Memory B cell (primary cell): ENCODE measurements around the gene SPATA6L.

ENCODE experiments used
- ATAC-seq: fragments of 150-1000 bp; cut with Tn5 transposase; 2 replicates; pipeline ENCODE4 v1.10.0; 2021; ENCODE audit warnings: low read depth, mild to moderate bottlenecking, moderate library complexity
- DNase-seq, 2 donors: peaks; one replicate each; pipeline ENCODE4 v3.0.0; 2022; ENCODE audit warnings: low spot score in 2 of 2
- H3K27ac Mint-ChIP-seq: one replicate; pipeline ENCODE4 v1.8.0; 2022; ENCODE audit warnings: mild to moderate bottlenecking, moderate library complexity, mixed read lengths
- H3K27me3 Mint-ChIP-seq: one replicate; pipeline ENCODE4 v1.8.0; 2022; ENCODE audit warnings: mixed read lengths
- H3K36me3 Mint-ChIP-seq: one replicate; pipeline ENCODE4 v1.8.0; 2022; ENCODE audit warnings: mild to moderate bottlenecking, mixed read lengths
- H3K4me1 Mint-ChIP-seq: one replicate; pipeline ENCODE4 v1.8.0; 2022; ENCODE audit warnings: mixed read lengths
- H3K4me3 Mint-ChIP-seq: one replicate; pipeline ENCODE4 v1.8.0; 2022; ENCODE audit warnings: mild to moderate bottlenecking, moderate library complexity, mixed read lengths
- H3K9me3 Mint-ChIP-seq: one replicate; pipeline ENCODE4 v1.8.0; 2022; ENCODE audit warnings: mixed read lengths

Gene SPATA6L

GRCh38 chr9:4689021-4689420 is 22.7 kb upstream of the SPATA6L start:
- peaks cover 29% of the 10 kb centered on the region for H3K36me3 Mint-ChIP-seq
- no peak for ATAC-seq

GRCh38 chr9:4686584-4686983 is 20.3 kb upstream of the SPATA6L start:
- Mint-ChIP-seq H3K4me1 (peaks cover 29% of the 10 kb centered on the region), H3K36me3 (peaks cover 30% of the 10 kb centered on the region), H3K9me3 (no peaks in the 10 kb centered on the region), H3K4me3 (no peak overlapping the region), H3K27me3 (no peaks in the 10 kb centered on the region), H3K27ac (no peak overlapping the region)
- no peak for DNase-seq
- ATAC-seq, result no peak

More at GRCh38 chr9:4689021-4689420, 22.7 kb upstream of the SPATA6L start:
- no peak overlapping the region for H3K4me3 Mint-ChIP-seq
- no peaks in the 10 kb centered on the region for H3K9me3 Mint-ChIP-seq
- no peaks in the 10 kb centered on the region for H3K27me3 Mint-ChIP-seq
- no peak overlapping the region for H3K27ac Mint-ChIP-seq
- no peak for DNase-seq
- peaks cover 27% of the 10 kb centered on the region for H3K4me1 Mint-ChIP-seq

GRCh38 chr9:4686112-4686511 is 19.8 kb upstream of the SPATA6L start:
- ATAC-seq (no peak), DNase-seq (no peak)
- Mint-ChIP-seq H3K4me1 (peaks cover 28% of the 10 kb centered on the region), H3K27me3 (no peaks in the 10 kb centered on the region), H3K9me3 (no peaks in the 10 kb centered on the region), H3K36me3 (peaks cover 27% of the 10 kb centered on the region), H3K27ac (no peak overlapping the region), H3K4me3 (no peak overlapping the region)

GRCh38 chr9:4684820-4685219 is 18.5 kb upstream of the SPATA6L start:
- Mint-ChIP-seq H3K4me1 (peaks cover 17% of the 10 kb centered on the region), H3K27ac (no peak overlapping the region)

GRCh38 chr9:4680750-4681149 is 14.5 kb upstream of the SPATA6L start:
- ATAC-seq, result no peak
- H3K4me1 Mint-ChIP-seq, result peaks cover 13% of the 10 kb centered on the region
- DNase-seq, result no peak

More at GRCh38 chr9:4684820-4685219, 18.5 kb upstream of the SPATA6L start:
- DNase-seq (no peak), ATAC-seq (no peak)
- no peak overlapping the region for H3K4me3 Mint-ChIP-seq
- H3K27me3 Mint-ChIP-seq, result no peaks in the 10 kb centered on the region
- peaks cover 19% of the 10 kb centered on the region for H3K36me3 Mint-ChIP-seq
- H3K9me3 Mint-ChIP-seq, result no peaks in the 10 kb centered on the region

DNA sequence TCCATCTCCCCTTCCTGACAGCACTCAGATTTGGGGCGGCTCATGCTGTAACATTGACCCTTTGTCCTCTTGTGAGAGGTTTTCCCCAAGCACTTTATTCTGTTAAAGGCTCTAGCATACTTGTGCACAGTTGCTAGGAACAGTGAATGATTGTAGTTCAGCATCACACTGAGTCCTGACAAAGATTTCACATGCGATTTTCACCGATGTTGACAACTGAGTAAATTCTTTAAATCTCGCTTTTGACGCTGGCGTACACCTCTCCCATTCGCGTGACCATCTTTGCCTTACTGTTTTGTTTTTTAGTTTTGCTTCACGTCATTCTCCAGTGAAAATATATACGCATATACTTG is 13.9 kb upstream of the SPATA6L start:
- DNase-seq, result no peak
- peaks cover 1% of the 10 kb centered on the region for H3K27me3 Mint-ChIP-seq
- H3K27ac Mint-ChIP-seq, result no peak overlapping the region
- H3K4me3 Mint-ChIP-seq, result no peak overlapping the region
- peaks cover 13% of the 10 kb centered on the region for H3K4me1 Mint-ChIP-seq
- no peak for ATAC-seq
- H3K36me3 Mint-ChIP-seq, result peaks cover 14% of the 10 kb centered on the region
- no peaks in the 10 kb centered on the region for H3K9me3 Mint-ChIP-seq

More at GRCh38 chr9:4680750-4681149, 14.5 kb upstream of the SPATA6L start:
- Mint-ChIP-seq H3K4me3 (no peak overlapping the region), H3K27ac (no peak overlapping the region), H3K36me3 (peaks cover 15% of the 10 kb centered on the region), H3K27me3 (no peaks in the 10 kb centered on the region), H3K9me3 (no peaks in the 10 kb centered on the region)

DNA sequence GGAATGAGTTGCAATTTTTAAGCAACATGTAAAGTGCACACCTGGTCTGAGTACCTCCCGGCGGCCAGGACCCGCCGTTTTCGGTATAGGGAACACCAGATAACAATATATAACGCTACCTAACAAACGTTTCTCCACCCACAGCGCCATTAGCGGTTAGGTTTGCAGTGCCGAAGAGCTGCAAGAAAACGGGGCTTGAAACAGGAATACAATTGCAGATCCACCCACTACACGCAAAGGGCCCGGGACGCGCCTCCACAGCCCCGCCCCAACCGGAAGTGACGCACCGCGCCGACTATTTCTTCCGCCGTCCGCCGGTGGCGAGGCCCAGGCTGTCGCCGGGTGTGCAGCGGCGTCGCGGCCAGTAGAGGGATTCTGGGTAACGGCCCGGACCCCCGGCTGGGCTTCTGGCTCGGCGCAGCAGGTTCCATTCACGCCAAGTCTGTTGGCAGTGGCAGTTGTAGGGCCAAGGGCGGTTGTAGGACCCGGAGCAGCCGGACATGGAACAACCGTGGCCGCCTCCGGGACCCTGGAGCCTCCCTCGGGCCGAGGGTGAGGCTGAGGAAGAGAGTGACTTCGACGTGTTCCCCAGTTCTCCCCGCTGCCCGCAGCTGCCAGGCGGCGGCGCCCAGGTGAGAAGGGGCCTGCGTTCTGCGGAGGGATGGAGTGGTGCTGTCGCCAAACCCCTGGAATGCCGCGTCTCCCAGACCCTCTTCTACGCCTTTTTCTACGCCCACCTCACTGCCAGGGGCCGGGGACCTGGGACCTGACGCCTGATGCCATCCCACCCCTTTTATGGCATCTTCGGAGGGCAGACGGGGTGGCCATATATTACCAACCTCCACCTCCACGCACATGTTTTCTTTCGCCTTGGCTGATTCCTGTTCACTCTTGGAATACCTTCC is 13.2 kb upstream of the SPATA6L start, which contains the start of gene CDC37L1:
TSS of gene CDC37L1 (plus strand) at position 302 of the 905 bp plus-strand sequence. CDS start at position 501, 199 bp downstream.
- Mint-ChIP-seq H3K4me3 (no peak within 1 kb of the TSS), H3K4me1 (peaks cover 11% of the 10 kb centered on the region), H3K36me3 (peaks cover 9% of the 10 kb centered on the region), H3K27ac (no peak within 1 kb of the TSS), H3K27me3 (peaks cover 1% of the 10 kb centered on the region), H3K9me3 (no peaks in the 10 kb centered on the region)
- DNase-seq (peak; percentile 99), ATAC-seq (peak; percentile 95)

DNA sequence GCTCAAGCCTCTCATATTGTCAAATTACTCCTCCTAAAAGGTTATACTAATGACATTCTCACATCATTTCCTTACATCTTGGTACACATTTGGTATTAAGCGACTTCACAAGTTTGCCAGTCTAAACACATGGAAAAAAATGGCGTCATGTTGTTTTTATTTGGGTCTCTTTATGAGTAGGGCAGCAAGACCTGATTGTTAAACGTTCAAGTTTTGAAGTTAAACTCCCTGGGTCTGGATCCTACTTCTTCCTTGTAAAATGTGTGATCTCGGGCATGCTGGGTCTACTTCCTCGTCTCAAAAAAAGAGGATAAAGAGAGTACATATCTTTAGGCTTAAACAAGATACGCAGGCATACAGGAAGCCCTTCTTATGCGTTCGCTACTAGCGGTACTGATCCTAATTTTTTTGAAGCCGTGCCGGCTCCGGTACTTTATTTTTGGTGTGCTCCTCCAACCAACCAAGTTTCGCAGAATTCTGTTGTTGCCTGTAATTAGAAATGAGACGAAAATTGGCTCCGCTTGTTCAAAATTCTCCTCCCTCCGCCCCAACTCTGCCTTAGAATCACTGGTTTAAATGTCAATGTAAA is 12.5 kb upstream of the SPATA6L start:
- DNase-seq (no peak), ATAC-seq (peak; percentile 21)
- H3K27me3 Mint-ChIP-seq, result peaks cover 1% of the 10 kb centered on the region
- H3K4me1 Mint-ChIP-seq, result peaks cover 9% of the 10 kb centered on the region
- no peak overlapping the region for H3K27ac Mint-ChIP-seq
- no peak overlapping the region for H3K4me3 Mint-ChIP-seq
- no peaks in the 10 kb centered on the region for H3K9me3 Mint-ChIP-seq
- peaks cover 9% of the 10 kb centered on the region for H3K36me3 Mint-ChIP-seq

DNA sequence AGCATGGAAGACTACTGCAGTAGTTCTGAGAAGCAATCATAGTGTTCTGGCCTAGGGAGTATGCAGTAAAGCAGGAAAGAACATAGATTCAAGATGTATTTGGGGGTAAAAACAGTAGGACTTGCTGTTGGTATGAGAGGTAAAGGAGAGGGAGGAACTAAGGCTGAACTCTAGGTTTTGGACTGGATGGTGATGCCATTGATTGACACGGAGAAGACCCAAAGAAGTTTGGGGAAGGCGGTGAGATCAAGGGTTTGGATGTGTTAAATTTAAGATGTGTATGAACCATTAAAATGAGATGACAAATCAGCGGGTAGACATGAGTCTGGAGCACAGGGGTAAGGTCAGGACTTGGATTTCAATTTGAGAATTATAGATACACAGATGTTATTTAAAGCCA is 11.1 kb upstream of the SPATA6L start:
- H3K4me3 Mint-ChIP-seq, result no peak overlapping the region
- peaks cover 3% of the 10 kb centered on the region for H3K36me3 Mint-ChIP-seq
- peaks cover 3% of the 10 kb centered on the region for H3K4me1 Mint-ChIP-seq
- H3K27ac Mint-ChIP-seq, result no peak overlapping the region
- DNase-seq (no peak), ATAC-seq (no peak)
- peaks cover 1% of the 10 kb centered on the region for H3K27me3 Mint-ChIP-seq
- H3K9me3 Mint-ChIP-seq, result no peaks in the 10 kb centered on the region

DNA sequence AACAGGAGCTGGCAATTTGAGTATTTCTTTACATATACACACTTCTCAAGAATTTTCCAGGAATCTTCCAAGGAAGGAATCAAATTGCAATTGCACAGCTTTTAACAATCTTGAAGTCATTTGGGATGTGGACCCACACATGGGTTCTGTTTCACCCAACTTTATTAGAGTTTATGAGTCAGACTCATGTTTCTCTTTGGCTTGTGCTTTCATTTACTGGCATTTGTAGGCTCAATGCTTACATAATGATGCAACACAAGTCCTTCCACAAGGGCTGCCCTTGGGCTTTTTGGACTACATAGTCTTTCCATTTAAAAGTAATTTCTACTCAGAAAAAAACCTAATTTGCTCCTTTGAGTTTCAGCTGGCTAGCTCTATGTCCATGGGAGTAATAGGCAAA is 8.5 kb upstream of the SPATA6L start:
- Mint-ChIP-seq H3K27ac (no peak overlapping the region), H3K27me3 (peaks cover 1% of the 10 kb centered on the region), H3K36me3 (peaks cover 3% of the 10 kb centered on the region), H3K4me3 (no peak overlapping the region), H3K9me3 (no peaks in the 10 kb centered on the region), H3K4me1 (no peaks in the 10 kb centered on the region)
- no peak for DNase-seq
- ATAC-seq, result no peak

- DNase-seq, result no peak
- peaks cover 3% of the 10 kb centered on the region for H3K36me3 Mint-ChIP-seq
- ATAC-seq, result no peak
- no peak overlapping the region for H3K4me3 Mint-ChIP-seq
- peaks cover 5% of the 10 kb centered on the region for H3K4me1 Mint-ChIP-seq
- no peak overlapping the region for H3K27ac Mint-ChIP-seq
- H3K27me3 Mint-ChIP-seq, result peaks cover 7% of the 10 kb centered on the region
- no peaks in the 10 kb centered on the region for H3K9me3 Mint-ChIP-seq
Observed at GRCh38 chr9:4671737-4672136, 5.5 kb upstream of the SPATA6L start.

GRCh38 chr9:4670591-4670990 is 4.3 kb upstream of the SPATA6L start:
- no peak overlapping the region for H3K27ac Mint-ChIP-seq
- peaks cover 14% of the 10 kb centered on the region for H3K4me1 Mint-ChIP-seq
- no peak for DNase-seq
- H3K9me3 Mint-ChIP-seq, result no peaks in the 10 kb centered on the region
- H3K4me3 Mint-ChIP-seq, result no peak overlapping the region
- no peak for ATAC-seq
- H3K27me3 Mint-ChIP-seq, result peaks cover 7% of the 10 kb centered on the region
- H3K36me3 Mint-ChIP-seq, result peaks cover under 1% of the 10 kb centered on the region

- Mint-ChIP-seq H3K4me1 (peaks cover 19% of the 10 kb centered on the region), H3K4me3 (no peak overlapping the region)
Observed at GRCh38 chr9:4669890-4670289, 3.6 kb upstream of the SPATA6L start.

DNA sequence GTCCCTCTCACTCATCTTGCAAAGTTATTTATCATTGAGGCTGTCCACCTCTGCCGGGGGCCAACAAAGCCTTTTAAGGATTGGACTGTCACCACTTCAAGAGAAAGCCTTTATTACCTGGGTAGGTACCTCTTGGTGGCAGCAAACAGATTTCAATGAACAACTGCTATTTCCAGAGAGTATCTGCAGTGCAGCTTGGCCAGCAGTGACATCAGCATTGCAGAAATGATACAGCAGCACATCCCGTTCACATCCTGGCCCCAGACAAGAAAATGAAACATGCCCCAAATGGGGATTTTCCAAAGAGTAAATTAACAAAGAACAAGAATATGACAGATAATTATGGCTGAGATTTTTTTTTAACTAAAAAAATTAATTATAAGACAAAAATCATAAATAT is 2.3 kb upstream of the SPATA6L start:
- peaks cover 6% of the 10 kb centered on the region for H3K27me3 Mint-ChIP-seq
- peaks cover 31% of the 10 kb centered on the region for H3K4me1 Mint-ChIP-seq
- no peaks in the 10 kb centered on the region for H3K36me3 Mint-ChIP-seq
- DNase-seq (no peak), ATAC-seq (no peak)
- no peak overlapping the region for H3K4me3 Mint-ChIP-seq
- H3K27ac Mint-ChIP-seq, result no peak overlapping the region
- H3K9me3 Mint-ChIP-seq, result no peaks in the 10 kb centered on the region

More at GRCh38 chr9:4669890-4670289, 3.6 kb upstream of the SPATA6L start:
- Mint-ChIP-seq H3K27ac (no peak overlapping the region), H3K9me3 (no peaks in the 10 kb centered on the region), H3K36me3 (no peaks in the 10 kb centered on the region), H3K27me3 (peaks cover 6% of the 10 kb centered on the region)
- DNase-seq (no peak), ATAC-seq (no peak)
